Panc1 (cell line): ENCODE measurements around the gene KRT38. TPM values are rescaled to one million over a fixed set of nuclear protein-coding genes. Genes with fewer than 3 reads are reported as not detected.

Experiments used
- ATAC-seq: fragments of 200-7000 bp; cut with Tn5 transposase; 2 replicates; pipeline ENCODE4 v1.9.1; 2020; ENCODE audit warnings: mild to moderate bottlenecking, moderate library complexity
- BruUV-seq: library from RNA; stranded (reverse); fragments of 400-500 nt; replicated peaks from 2 replicates; lab custom pipeline; 2021; lab: Mats Ljungman, UMichigan
- CTCF ChIA-PET: fragments of 300-600 bp; sonication (Branson Sonifier 250); formaldehyde crosslinking; loops from one replicate; lab custom pipeline; 2022; ENCODE audit warnings: antibody characterized with exemption; lab: Charles Lee
- POLR2A ChIA-PET: fragments of 300-600 bp; sonication (Branson Sonifier 250); formaldehyde crosslinking; loops from one replicate; lab custom pipeline; 2022; ENCODE audit warnings: antibody characterized with exemption; lab: Charles Lee
- DNase-seq: peaks from one replicate; pipeline ENCODE4 v3.0.0-alpha.2; 2010; ENCODE audit warnings: low read depth, low spot score
- H3K27ac ChIP-seq: 2 replicates; pipeline ENCODE4 v1.5.1; 2011; ENCODE audit warnings: mild to moderate bottlenecking, low read length, inconsistent platforms
- H3K27me3 ChIP-seq: fragments of 200-500 bp; sonication (Bioruptor generic); 2 replicates; pipeline ENCODE4 v1.6.0; 2014; ENCODE audit warnings: low read length, inconsistent platforms; ENCODE audit not compliant: control insufficient read depth, insufficient read depth
- H3K36me3 ChIP-seq: fragments of 200-500 bp; sonication (Bioruptor generic); 2 replicates; pipeline ENCODE4 v1.5.1; 2014; ENCODE audit warnings: inconsistent platforms, mild to moderate bottlenecking, low read length, moderate library complexity; ENCODE audit not compliant: control insufficient read depth, insufficient read depth
- H3K4me1 ChIP-seq: 2 replicates; pipeline ENCODE4 v1.5.1; 2011; ENCODE audit warnings: inconsistent platforms, mild to moderate bottlenecking, low read length, moderate library complexity; ENCODE audit not compliant: control insufficient read depth, insufficient read depth
- H3K4me3 ChIP-seq, 2 experiments: 2 replicates each; pipeline ENCODE4 v1.5.1; 2011 to 2012; ENCODE audit warnings: low read depth in 2 of 2, low read length in 2 of 2, mild to moderate bottlenecking in 2 of 2, inconsistent platforms in 1 of 2, moderate library complexity in 1 of 2
- H3K9me3 ChIP-seq: fragments of 200-500 bp; sonication (Bioruptor generic); 2 replicates; pipeline ENCODE4 v1.5.1; 2014; ENCODE audit warnings: low read depth, mild to moderate bottlenecking, inconsistent platforms, low read length, moderate library complexity; ENCODE audit not compliant: control insufficient read depth, insufficient read depth
- POLR2AphosphoS5 ChIP-seq: IDR thresholded peaks from 2 replicates; pipeline ENCODE4 v1.6.1; 2012; ENCODE audit warnings: mild to moderate bottlenecking, low read depth, low read length, moderate library complexity
- REST ChIP-seq, 2 experiments: IDR thresholded peaks; 2 replicates each; pipeline ENCODE4 v1.6.1; 2011 to 2012; ENCODE audit warnings: low read depth in 2 of 2, control low read depth in 1 of 2, low read length in 1 of 2, mild to moderate bottlenecking in 1 of 2, moderate library complexity in 1 of 2; ENCODE audit not compliant: insufficient read depth in 1 of 2
- SIN3A ChIP-seq: IDR thresholded peaks from 2 replicates; pipeline ENCODE4 v1.6.1; 2012; ENCODE audit warnings: low read depth, mild to moderate bottlenecking, low read length, moderate library complexity, borderline replicate concordance; ENCODE audit not compliant: insufficient read depth
- TCF7L2 ChIP-seq: IDR thresholded peaks from 2 replicates; pipeline ENCODE4 v1.6.1; 2011; ENCODE audit warnings: mild to moderate bottlenecking, low read depth, low read length, inconsistent platforms
- in situ Hi-C: cut with HindIII; loops from 2 replicates; pipeline ENCODE4 v1.10.0; 2016; ENCODE audit warnings: low sequenced_read_pairs, low pct_unique_long_range_greater_than_20kb
- intact Hi-C: fragments of 100-400 bp; cut with micrococcal nuclease; formaldehyde crosslinking; loops from one replicate; pipeline ENCODE4 v1.10.0; 2022; ENCODE audit not compliant: unreplicated experiment
- total RNA-seq: library from RNA; stranded (reverse); gene quantifications from one replicate; pipeline ENCODE4 v1.2.1, GENCODE V29; 2021; ENCODE audit not compliant: unreplicated experiment
- TF ChIP-seq, protein P1 (sequence below): fragments of 450-650 bp; IDR thresholded peaks from 2 replicates; pipeline ENCODE4 v1.5.1; 2017; ENCODE audit warnings: mild to moderate bottlenecking

The KRT38 gene
- total RNA-seq, 1 experiment from 2014 or later: not detected

GRCh38 chr17:41484920-41485904 is 44.4 kb upstream of the KRT38 start:
- in situ Hi-C loops: no loop called here
- intact Hi-C loops: loop anchor here (5.0 kb wide), 1 partner anchor 383 kb away; the partner anchor contains the start of gene KRTAP4-16
- Histone ChIP-seq H3K4me1 (peaks cover 20% of the 10 kb centered on the region), H3K4me3 (no peak overlapping the region), H3K36me3 (no peaks in the 10 kb centered on the region), H3K9me3 (no peaks in the 10 kb centered on the region), H3K27me3 (no peaks in the 10 kb centered on the region), H3K27ac (peak overlapping the region; percentile 5; the same call in 1 of the 2 replicates)
- DNase-seq (no peak), ATAC-seq (0 out of 2 replicates have a peak, but pooled peaks have one; percentile 14)
- no TSS peak for BruUV-seq
- TF ChIP-seq, protein P1, sequence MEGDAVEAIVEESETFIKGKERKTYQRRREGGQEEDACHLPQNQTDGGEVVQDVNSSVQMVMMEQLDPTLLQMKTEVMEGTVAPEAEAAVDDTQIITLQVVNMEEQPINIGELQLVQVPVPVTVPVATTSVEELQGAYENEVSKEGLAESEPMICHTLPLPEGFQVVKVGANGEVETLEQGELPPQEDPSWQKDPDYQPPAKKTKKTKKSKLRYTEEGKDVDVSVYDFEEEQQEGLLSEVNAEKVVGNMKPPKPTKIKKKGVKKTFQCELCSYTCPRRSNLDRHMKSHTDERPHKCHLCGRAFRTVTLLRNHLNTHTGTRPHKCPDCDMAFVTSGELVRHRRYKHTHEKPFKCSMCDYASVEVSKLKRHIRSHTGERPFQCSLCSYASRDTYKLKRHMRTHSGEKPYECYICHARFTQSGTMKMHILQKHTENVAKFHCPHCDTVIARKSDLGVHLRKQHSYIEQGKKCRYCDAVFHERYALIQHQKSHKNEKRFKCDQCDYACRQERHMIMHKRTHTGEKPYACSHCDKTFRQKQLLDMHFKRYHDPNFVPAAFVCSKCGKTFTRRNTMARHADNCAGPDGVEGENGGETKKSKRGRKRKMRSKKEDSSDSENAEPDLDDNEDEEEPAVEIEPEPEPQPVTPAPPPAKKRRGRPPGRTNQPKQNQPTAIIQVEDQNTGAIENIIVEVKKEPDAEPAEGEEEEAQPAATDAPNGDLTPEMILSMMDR: no peak
- TF ChIP-seq REST (IDR thresholded peaks at IDR 0.05; ENCODE audit: insufficient read depth in 1 of 2, low read depth in 2 of 2, low read length in 1 of 2) (no peak), SIN3A (no peak), POLR2AphosphoS5 (no peak), TCF7L2 (no peak)
- ChIA-PET CTCF (no interaction called here), POLR2A (no interaction called here)

DNA sequence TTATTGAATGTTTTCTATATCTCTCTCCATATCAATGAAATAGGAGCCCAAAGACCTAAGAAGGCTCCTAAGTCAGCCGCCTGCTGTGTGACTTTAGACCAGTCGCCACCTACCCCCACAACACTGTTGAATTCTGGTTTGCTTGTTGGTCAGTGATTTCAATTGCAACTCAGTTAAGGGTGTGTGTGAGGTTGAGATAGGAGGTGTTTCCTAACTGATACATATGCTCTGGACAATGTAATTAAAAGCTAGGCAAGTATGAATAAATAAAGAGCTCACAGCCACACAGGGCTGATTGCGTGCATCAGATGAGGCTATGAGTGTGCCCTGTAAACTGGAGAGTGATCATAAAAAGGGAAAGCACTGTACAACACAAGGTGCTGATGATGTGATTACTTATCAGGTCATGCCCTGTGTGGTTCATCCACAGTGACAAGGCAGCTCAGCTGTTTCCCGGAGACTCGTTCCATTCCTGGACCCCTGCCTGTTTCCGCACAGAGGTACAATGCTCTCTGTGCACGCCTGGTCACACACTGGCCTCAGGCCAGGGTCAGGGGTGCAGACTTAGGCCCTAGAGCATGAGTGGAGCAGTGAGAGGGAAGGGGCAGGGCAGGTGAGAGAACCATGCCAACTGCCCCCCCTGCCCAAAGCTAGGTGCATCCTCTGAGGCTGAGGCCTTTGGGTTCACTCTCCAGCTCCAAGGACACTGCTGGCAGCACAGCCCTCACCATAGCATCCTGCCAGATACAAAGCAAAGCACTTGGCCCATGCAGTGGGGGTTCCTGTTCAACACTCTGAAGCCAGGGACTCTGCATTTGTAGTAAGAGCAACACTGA is 43.4 kb upstream of the KRT38 start:
- H3K9me3 ChIP-seq: no peaks in the 10 kb centered on the region
- BruUV-seq: no TSS peak
- no peak for DNase-seq
- no peaks in the 10 kb centered on the region for H3K36me3 ChIP-seq
- no peak overlapping the region for H3K27ac ChIP-seq
- ATAC-seq: peak; percentile 42
- H3K27me3 ChIP-seq: no peaks in the 10 kb centered on the region
- intact Hi-C loops (loop anchor here (5.0 kb wide), 1 partner anchor 382 kb away; the partner anchor contains the start of gene KRTAP4-16), in situ Hi-C loops (no loop called here)
- POLR2A ChIA-PET: no interaction called here
- CTCF ChIA-PET: no interaction called here
- H3K4me3 ChIP-seq: no peak overlapping the region
- peaks cover 17% of the 10 kb centered on the region for H3K4me1 ChIP-seq
- TF ChIP-seq REST (IDR thresholded peaks at IDR 0.05; ENCODE audit: insufficient read depth in 1 of 2, low read depth in 2 of 2, low read length in 1 of 2): no peak
- TF ChIP-seq, protein P1: no peak
- no peak for TF ChIP-seq POLR2AphosphoS5
- TF ChIP-seq TCF7L2: no peak
- no peak for TF ChIP-seq SIN3A
